Measurements from ENCODE around the gene ANKMY1. TPM values are rescaled to one million over a fixed set of nuclear protein-coding genes. Genes with fewer than 3 reads are reported as not detected.

The ANKMY1 gene
- total and polyA plus RNA-seq, 2 experiments from 2014 or later, result 9.2 to 11.1 TPM

- H3K4me3 ChIP-seq, result no peak overlapping the region
- WGBS (ENCODE audit: low lambda C conversion rate, missing lambda C conversion rate), result 96% methylated on average over 31 of the region's 31 CpGs
- no peaks in the 10 kb centered on the region for H3K9me2 ChIP-seq (replicated peaks; ENCODE audit: insufficient read depth)
- DNase-seq (ENCODE audit: low spot score), result no peak
- no peak overlapping the region for H2AFZ ChIP-seq
- H3K4me2 ChIP-seq, result no peak overlapping the region
- H3K27ac ChIP-seq, result no peak overlapping the region
- H3K79me2 ChIP-seq, result no peaks in the 10 kb centered on the region
- no peaks in the 10 kb centered on the region for H3K4me1 ChIP-seq (ENCODE audit: insufficient read depth)
- no peaks in the 10 kb centered on the region for H4K20me1 ChIP-seq (ENCODE audit: insufficient read depth, poor library complexity, severe bottlenecking)
- TF ChIP-seq EZH2phosphoT487 (IDR thresholded peaks at IDR 0.05; ENCODE audit: low read depth, severe bottlenecking, unreplicated experiment), result no peak
- TF ChIP-seq EZH2 (IDR thresholded peaks at IDR 0.05; ENCODE audit: borderline replicate concordance), result no peak
- TF ChIP-seq CTCF (IDR thresholded peaks at IDR 0.05; ENCODE audit: poor library complexity), result no peak
- no peaks in the 10 kb centered on the region for H3K36me3 ChIP-seq (replicated peaks; ENCODE audit: insufficient read depth, low read depth)
- H3K9me3 ChIP-seq (ENCODE audit: low read depth), result no peaks in the 10 kb centered on the region
- H3K27me3 ChIP-seq, result no peaks in the 10 kb centered on the region
Observed at GRCh38 chr2:240511351-240512108, 46.3 kb downstream of the ANKMY1 start.

- DNase-seq (ENCODE audit: low spot score), result no peak
- no peak overlapping the region for H3K27ac ChIP-seq
- TF ChIP-seq EZH2 (IDR thresholded peaks at IDR 0.05; ENCODE audit: borderline replicate concordance) (no peak), CTCF (IDR thresholded peaks at IDR 0.05; ENCODE audit: poor library complexity) (no peak), EZH2phosphoT487 (IDR thresholded peaks at IDR 0.05; ENCODE audit: low read depth, severe bottlenecking, unreplicated experiment) (no peak)
- no peaks in the 10 kb centered on the region for H4K20me1 ChIP-seq (ENCODE audit: insufficient read depth, poor library complexity, severe bottlenecking)
- H3K79me2 ChIP-seq, result no peaks in the 10 kb centered on the region
- H2AFZ ChIP-seq, result no peak overlapping the region
- H3K36me3 ChIP-seq (replicated peaks; ENCODE audit: insufficient read depth, low read depth), result no peaks in the 10 kb centered on the region
- H3K9me2 ChIP-seq (replicated peaks; ENCODE audit: insufficient read depth), result no peaks in the 10 kb centered on the region
- WGBS (ENCODE audit: low lambda C conversion rate, missing lambda C conversion rate), result 97% methylated on average over 12 of the region's 12 CpGs
- no peaks in the 10 kb centered on the region for H3K27me3 ChIP-seq
- no peak overlapping the region for H3K4me3 ChIP-seq
- H3K9me3 ChIP-seq (ENCODE audit: low read depth), result no peaks in the 10 kb centered on the region
- H3K4me1 ChIP-seq (ENCODE audit: insufficient read depth), result no peaks in the 10 kb centered on the region
- H3K4me2 ChIP-seq, result no peak overlapping the region
Observed at GRCh38 chr2:240510513-240511210, 47.1 kb downstream of the ANKMY1 start.

- 73% methylated on average over 6 of the region's 12 CpGs for WGBS (ENCODE audit: low lambda C conversion rate, missing lambda C conversion rate)
- Histone ChIP-seq H3K36me3 (replicated peaks; ENCODE audit: insufficient read depth, low read depth) (no peaks in the 10 kb centered on the region), H3K9me3 (ENCODE audit: low read depth) (no peaks in the 10 kb centered on the region)
Observed at GRCh38 chr2:240509667-240510512, 47.9 kb downstream of the ANKMY1 start.

More at GRCh38 chr2:240509667-240510512, 47.9 kb downstream of the ANKMY1 start:
- H3K9me2 ChIP-seq (replicated peaks; ENCODE audit: insufficient read depth), result no peaks in the 10 kb centered on the region
- TF ChIP-seq CTCF (IDR thresholded peaks at IDR 0.05; ENCODE audit: poor library complexity) (no peak), EZH2phosphoT487 (IDR thresholded peaks at IDR 0.05; ENCODE audit: low read depth, severe bottlenecking, unreplicated experiment) (no peak), EZH2 (IDR thresholded peaks at IDR 0.05; ENCODE audit: borderline replicate concordance) (no peak)
- no peaks in the 10 kb centered on the region for H3K79me2 ChIP-seq
- H3K4me1 ChIP-seq (ENCODE audit: insufficient read depth), result no peaks in the 10 kb centered on the region
- no peak overlapping the region for H2AFZ ChIP-seq
- H3K4me3 ChIP-seq, result no peak overlapping the region
- no peak for DNase-seq (ENCODE audit: low spot score)
- no peak overlapping the region for H3K27ac ChIP-seq
- no peaks in the 10 kb centered on the region for H4K20me1 ChIP-seq (ENCODE audit: insufficient read depth, poor library complexity, severe bottlenecking)
- no peaks in the 10 kb centered on the region for H3K27me3 ChIP-seq
- H3K4me2 ChIP-seq, result no peak overlapping the region

Measured in hepatocyte (in vitro differentiated cells).